ENCODE data around the gene RPS15.

The RPS15 gene

GRCh38 chr19:1487576-1488281 lies 49.5 kb downstream of the RPS15 start:
- no peak overlapping the region for H2BK5ac ChIP-seq (ENCODE audit: low read depth, low read length, poor library complexity)
- H3K4me2 ChIP-seq (ENCODE audit: low read length) = no peak overlapping the region
- no peak overlapping the region for H3K9ac ChIP-seq (ENCODE audit: low read length)
- H3K79me1 ChIP-seq (ENCODE audit: low read length) = peaks cover 10% of the 10 kb centered on the region
- H3K23ac ChIP-seq (ENCODE audit: low read length) = no peak overlapping the region
- H2BK12ac ChIP-seq (ENCODE audit: low read length) = no peak overlapping the region
- H4K91ac ChIP-seq (ENCODE audit: low read depth, low read length) = no peak overlapping the region
- no peak overlapping the region for H2AFZ ChIP-seq (ENCODE audit: insufficient read depth, low read length, poor library complexity)
- peaks cover 7% of the 10 kb centered on the region for H3K9me3 ChIP-seq (ENCODE audit: insufficient read depth, low read depth, low read length)
- H4K8ac ChIP-seq (ENCODE audit: low read depth, low read length) = no peak overlapping the region
- H3K36me3 ChIP-seq (ENCODE audit: control insufficient read depth in 1 of 2, insufficient read depth in 2 of 2, low read length in 2 of 2) = no peaks in the 10 kb centered on the region
- H3K4ac ChIP-seq (ENCODE audit: low read depth, low read length) = no peak overlapping the region
- H3K4me1 ChIP-seq (ENCODE audit: control insufficient read depth in 1 of 2, insufficient read depth in 2 of 2, low read length in 2 of 2) = peaks cover 9% of the 10 kb centered on the region in 2 experiments
- H4K12ac ChIP-seq (ENCODE audit: low read depth, low read length) = no peak overlapping the region
- peaks cover 5% of the 10 kb centered on the region for H3K27me3 ChIP-seq (ENCODE audit: insufficient read depth, low read length)
- H2BK120ac ChIP-seq (ENCODE audit: insufficient read depth, low read length, poor library complexity) = no peak overlapping the region
- no CpG with 5 or more reads among the region's 40 CpGs for WGBS (ENCODE audit: extremely low coverage, insufficient coverage, insufficient read length)
- no peak overlapping the region for H3K27ac ChIP-seq (ENCODE audit: low read depth, low read length)
- H3K79me2 ChIP-seq (ENCODE audit: control insufficient read depth, insufficient read depth, low read length, poor library complexity) = peaks cover 4% of the 10 kb centered on the region
- no peak overlapping the region for H3K18ac ChIP-seq (ENCODE audit: low read length)
- H2AK5ac ChIP-seq (ENCODE audit: low read length) = no peak overlapping the region
- no peak overlapping the region for H3K14ac ChIP-seq (ENCODE audit: low read length)
- DNase-seq = no peak
- H3K4me3 ChIP-seq (ENCODE audit: low read depth, low read length) = no peak overlapping the region

- H3K4me1 ChIP-seq (ENCODE audit: control insufficient read depth in 1 of 2, insufficient read depth in 2 of 2, low read length in 2 of 2) = peaks cover 12% of the 10 kb centered on the region in 2 experiments
- H3K79me1 ChIP-seq (ENCODE audit: low read length) = peaks cover 10% of the 10 kb centered on the region
- H4K91ac ChIP-seq (ENCODE audit: low read depth, low read length) = no peak overlapping the region
- no peak overlapping the region for H2BK120ac ChIP-seq (ENCODE audit: insufficient read depth, low read length, poor library complexity)
- H2AFZ ChIP-seq (ENCODE audit: insufficient read depth, low read length, poor library complexity) = no peak overlapping the region
- H3K9me3 ChIP-seq (ENCODE audit: insufficient read depth, low read depth, low read length) = peaks cover 7% of the 10 kb centered on the region
- no peak overlapping the region for H2BK5ac ChIP-seq (ENCODE audit: low read depth, low read length, poor library complexity)
- no peak overlapping the region for H3K4me3 ChIP-seq (ENCODE audit: low read depth, low read length)
- no CpG with 5 or more reads among the region's 11 CpGs for WGBS (ENCODE audit: extremely low coverage, insufficient coverage, insufficient read length)
- no peak for DNase-seq
- peaks cover 5% of the 10 kb centered on the region for H3K27me3 ChIP-seq (ENCODE audit: insufficient read depth, low read length)
- no peak overlapping the region for H3K27ac ChIP-seq (ENCODE audit: low read depth, low read length)
- H3K4ac ChIP-seq (ENCODE audit: low read depth, low read length) = no peak overlapping the region
- H3K23ac ChIP-seq (ENCODE audit: low read length) = no peak overlapping the region
- H3K9ac ChIP-seq (ENCODE audit: low read length) = no peak overlapping the region
- no peak overlapping the region for H4K12ac ChIP-seq (ENCODE audit: low read depth, low read length)
- no peaks in the 10 kb centered on the region for H3K36me3 ChIP-seq (ENCODE audit: control insufficient read depth in 1 of 2, insufficient read depth in 2 of 2, low read length in 2 of 2)
- H4K8ac ChIP-seq (ENCODE audit: low read depth, low read length) = no peak overlapping the region
- H3K14ac ChIP-seq (ENCODE audit: low read length) = no peak overlapping the region
- no peak overlapping the region for H3K4me2 ChIP-seq (ENCODE audit: low read length)
- no peak overlapping the region for H3K18ac ChIP-seq (ENCODE audit: low read length)
- no peak overlapping the region for H2BK12ac ChIP-seq (ENCODE audit: low read length)
- peaks cover 4% of the 10 kb centered on the region for H3K79me2 ChIP-seq (ENCODE audit: control insufficient read depth, insufficient read depth, low read length, poor library complexity)
- H2AK5ac ChIP-seq (ENCODE audit: low read length) = no peak overlapping the region
These were observed 50.0 kb downstream of the RPS15 start for GRCh38 chr19:1488282-1488601.

- peak overlapping the region; percentile 55 for H3K18ac ChIP-seq (ENCODE audit: low read length)
- peak overlapping the region; percentile 73 for H4K12ac ChIP-seq (ENCODE audit: low read depth, low read length)
- H2BK120ac ChIP-seq (ENCODE audit: insufficient read depth, low read length, poor library complexity) = peak overlapping the region; percentile 61
- peak overlapping the region; percentile 85 for H2AFZ ChIP-seq (ENCODE audit: insufficient read depth, low read length, poor library complexity)
- H3K36me3 ChIP-seq (ENCODE audit: control insufficient read depth in 1 of 2, insufficient read depth in 2 of 2, low read length in 2 of 2) = no peaks in the 10 kb centered on the region
- peak overlapping the region; percentile 72 for H4K91ac ChIP-seq (ENCODE audit: low read depth, low read length)
- peak overlapping the region; percentile 48 for H3K9ac ChIP-seq (ENCODE audit: low read length)
- no CpG with 5 or more reads among the region's 37 CpGs for WGBS (ENCODE audit: extremely low coverage, insufficient coverage, insufficient read length)
- no peak overlapping the region for H2BK12ac ChIP-seq (ENCODE audit: low read length)
- no peak overlapping the region for H3K27ac ChIP-seq (ENCODE audit: low read depth, low read length)
- H3K23ac ChIP-seq (ENCODE audit: low read length) = no peak overlapping the region
- peaks cover 4% of the 10 kb centered on the region for H3K79me2 ChIP-seq (ENCODE audit: control insufficient read depth, insufficient read depth, low read length, poor library complexity)
- peak overlapping the region; percentile 21 for H2BK5ac ChIP-seq (ENCODE audit: low read depth, low read length, poor library complexity)
- peaks cover 7% of the 10 kb centered on the region for H3K9me3 ChIP-seq (ENCODE audit: insufficient read depth, low read depth, low read length)
- peak overlapping the region; percentile 14 for H3K4ac ChIP-seq (ENCODE audit: low read depth, low read length)
- no peak for DNase-seq
- peaks cover 10% of the 10 kb centered on the region for H3K79me1 ChIP-seq (ENCODE audit: low read length)
- peak overlapping the region; percentile 70 for H3K4me3 ChIP-seq (ENCODE audit: low read depth, low read length)
- H3K4me1 ChIP-seq (ENCODE audit: control insufficient read depth in 1 of 2, insufficient read depth in 2 of 2, low read length in 2 of 2) = peaks cover 12% of the 10 kb centered on the region in 2 experiments
- H3K27me3 ChIP-seq (ENCODE audit: insufficient read depth, low read length) = peaks cover 5% of the 10 kb centered on the region
- peak overlapping the region; percentile 94 for H4K8ac ChIP-seq (ENCODE audit: low read depth, low read length)
- H3K4me2 ChIP-seq (ENCODE audit: low read length) = peak overlapping the region; percentile 97
- no peak overlapping the region for H3K14ac ChIP-seq (ENCODE audit: low read length)
- peak overlapping the region; percentile 27 for H2AK5ac ChIP-seq (ENCODE audit: low read length)
These were observed 51.5 kb downstream of the RPS15 start for GRCh38 chr19:1489463-1490310.

All from trophoblast cell (in vitro differentiated cells and primary cell).